GM12891 (cell line): ENCODE results near the gene OPRM1.

Experiments
- POLR2A ChIP-seq: IDR thresholded peaks from 2 replicates; pipeline ENCODE4 v1.6.1; 2011; ENCODE audit warnings: low read depth, low read length, control low read depth
- SPI1 ChIP-seq: IDR thresholded peaks from 2 replicates; pipeline ENCODE4 v1.6.1; 2011; ENCODE audit warnings: low read depth, low read length, control low read depth
- TAF1 ChIP-seq: IDR thresholded peaks from 2 replicates; pipeline ENCODE4 v1.6.1; 2011; ENCODE audit warnings: low read depth, low read length, control low read depth

DNA sequence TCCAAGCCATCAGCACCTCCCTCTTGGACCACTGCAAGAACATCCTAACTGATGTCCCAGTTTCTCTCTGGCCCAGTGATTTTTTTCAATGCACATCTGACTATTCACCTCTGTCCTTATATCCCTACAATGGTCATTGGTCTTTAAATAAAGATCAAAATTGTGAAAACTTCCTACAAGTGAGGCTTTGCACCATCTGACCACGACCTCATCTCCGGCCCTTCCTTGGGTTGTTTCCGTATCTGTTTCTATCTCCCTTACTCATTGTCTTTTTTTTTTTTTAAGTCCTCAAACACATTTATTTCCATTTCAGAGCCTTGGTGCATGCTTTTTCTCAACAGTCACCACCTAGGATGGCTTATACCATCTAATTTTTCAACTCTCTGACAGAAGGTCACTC lies 229.4 kb downstream of the OPRM1 start:
- TF ChIP-seq POLR2A, result no peak
- no peak for TF ChIP-seq SPI1
- TF ChIP-seq TAF1, result no peak
